ENCODE results near the gene HSD17B10.
A peak's percentile ranks its signal among the peaks of the same experiment; 100 is the strongest.
"Not testable (repeated sequence)": the region's sequence is repeated elsewhere in the genome, so short reads cannot be mapped to it uniquely, and the experiment has no call there.

HSD17B10 gene

GRCh38 chrX:53433651-53434639 lies at the start of gene HSD17B10:
Gene HSD17B10 (minus strand): TSS chrX:53434370. CDS start chrX:53434345, 25 bp downstream.
- peak; percentile 82 for DNase-seq
- H3K4me3 Mint-ChIP-seq = peak within 1 kb of the TSS; percentile 95 to 96
- no peaks in the 10 kb centered on the region for H3K9me3 Mint-ChIP-seq
- peaks cover 2 to 7% of the 10 kb centered on the region in 2 donors for H3K4me1 Mint-ChIP-seq
- H3K27me3 Mint-ChIP-seq = peaks cover 6 to 36% of the 10 kb centered on the region in 2 donors
- H3K36me3 Mint-ChIP-seq = peaks cover 14 to 18% of the 10 kb centered on the region in 2 donors
- H3K27ac Mint-ChIP-seq = peak within 1 kb of the TSS; percentile 97
- peak; percentile 95 to 99 for ATAC-seq (replicated peaks)

GRCh38 chrX:53483416-53483815 lies 49.2 kb upstream of the HSD17B10 start:
- no peak overlapping the region for H3K4me3 Mint-ChIP-seq
- H3K27ac Mint-ChIP-seq = no peak overlapping the region

GRCh38 chrX:53481816-53482465 lies 47.8 kb upstream of the HSD17B10 start:
- Mint-ChIP-seq H3K4me1 (peaks cover 0 to 3% of the 10 kb centered on the region in 2 donors), H3K27ac (no peak overlapping the region), H3K9me3 (no peaks in the 10 kb centered on the region), H3K36me3 (no peaks in the 10 kb centered on the region), H3K4me3 (no peak overlapping the region), H3K27me3 (peaks cover 0 to 26% of the 10 kb centered on the region in 2 donors)
- DNase-seq (peak; percentile 20), ATAC-seq (replicated peaks) (peak; percentile 53 to 73)

More at GRCh38 chrX:53483416-53483815, 49.2 kb upstream of the HSD17B10 start:
- Mint-ChIP-seq H3K4me1 (peaks cover 0 to 3% of the 10 kb centered on the region in 2 donors), H3K27me3 (peaks cover 0 to 24% of the 10 kb centered on the region in 2 donors), H3K9me3 (no peaks in the 10 kb centered on the region), H3K36me3 (no peaks in the 10 kb centered on the region)
- DNase-seq (no peak), ATAC-seq (replicated peaks) (no peak)

- ATAC-seq (replicated peaks) (no peak), DNase-seq (no peak)
- Mint-ChIP-seq H3K36me3 (no peaks in the 10 kb centered on the region), H3K9me3 (no peaks in the 10 kb centered on the region), H3K4me1 (peaks cover 0 to 3% of the 10 kb centered on the region in 2 donors), H3K27me3 (peaks cover 0 to 28% of the 10 kb centered on the region in 2 donors), H3K4me3 (no peak overlapping the region), H3K27ac (no peak overlapping the region)
Observed at GRCh38 chrX:53481093-53481492, 46.9 kb upstream of the HSD17B10 start.

- Mint-ChIP-seq H3K27me3 (peaks cover 0 to 24% of the 10 kb centered on the region in 2 donors), H3K27ac (no peak overlapping the region), H3K36me3 (no peaks in the 10 kb centered on the region), H3K9me3 (no peaks in the 10 kb centered on the region), H3K4me1 (peaks cover 6 to 8% of the 10 kb centered on the region in 2 donors), H3K4me3 (no peak overlapping the region)
- DNase-seq (no peak), ATAC-seq (replicated peaks) (no peak)
Observed at GRCh38 chrX:53479301-53479700, 45.1 kb upstream of the HSD17B10 start.

GRCh38 chrX:53476371-53476770 lies 42.2 kb upstream of the HSD17B10 start:
- Mint-ChIP-seq H3K9me3 (no peaks in the 10 kb centered on the region), H3K36me3 (no peaks in the 10 kb centered on the region), H3K27me3 (peaks cover 14 to 30% of the 10 kb centered on the region in 2 donors), H3K27ac (no peak overlapping the region), H3K4me3 (no peak overlapping the region), H3K4me1 (peaks cover 6 to 8% of the 10 kb centered on the region in 2 donors)
- ATAC-seq (replicated peaks) (no peak), DNase-seq (no peak)

- Mint-ChIP-seq H3K4me3 (no peak overlapping the region), H3K9me3 (no peaks in the 10 kb centered on the region), H3K4me1 (peaks cover 3 to 8% of the 10 kb centered on the region in 2 donors), H3K36me3 (no peaks in the 10 kb centered on the region), H3K27ac (no peak overlapping the region), H3K27me3 (peaks cover 20 to 31% of the 10 kb centered on the region in 2 donors)
- ATAC-seq (replicated peaks) (peak; percentile 63 to 64), DNase-seq (no peak)
Observed at GRCh38 chrX:53474707-53475106, 40.5 kb upstream of the HSD17B10 start.

- no peaks in the 10 kb centered on the region for H3K9me3 Mint-ChIP-seq
- peaks cover 20 to 32% of the 10 kb centered on the region in 2 donors for H3K27me3 Mint-ChIP-seq
- H3K27ac Mint-ChIP-seq = no peak overlapping the region
- ATAC-seq (replicated peaks) (no peak), DNase-seq (no peak)
- H3K36me3 Mint-ChIP-seq = no peaks in the 10 kb centered on the region
- no peak overlapping the region for H3K4me3 Mint-ChIP-seq
- peaks cover 3 to 8% of the 10 kb centered on the region in 2 donors for H3K4me1 Mint-ChIP-seq
Observed at GRCh38 chrX:53471346-53471745, 37.2 kb upstream of the HSD17B10 start.

- H3K27me3 Mint-ChIP-seq = peaks cover 20 to 35% of the 10 kb centered on the region in 2 donors
- not testable (repeated sequence) for H3K4me3 Mint-ChIP-seq; H3K36me3 Mint-ChIP-seq; H3K4me1 Mint-ChIP-seq; H3K9me3 Mint-ChIP-seq; DNase-seq; H3K27ac Mint-ChIP-seq; ATAC-seq (replicated peaks)
Observed at GRCh38 chrX:53468659-53469058, 34.5 kb upstream of the HSD17B10 start.

GRCh38 chrX:53458082-53458481 lies 23.9 kb upstream of the HSD17B10 start:
- H3K4me3 Mint-ChIP-seq = no peak overlapping the region
- H3K9me3 Mint-ChIP-seq = no peaks in the 10 kb centered on the region
- H3K27ac Mint-ChIP-seq = no peak overlapping the region
- no peak for ATAC-seq (replicated peaks)
- H3K27me3 Mint-ChIP-seq = peaks cover 14 to 26% of the 10 kb centered on the region in 2 donors
- no peaks in the 10 kb centered on the region for H3K36me3 Mint-ChIP-seq
- no peak for DNase-seq
- H3K4me1 Mint-ChIP-seq = no peaks in the 10 kb centered on the region

- Mint-ChIP-seq H3K4me3 (no peak overlapping the region), H3K4me1 (no peaks in the 10 kb centered on the region), H3K9me3 (no peaks in the 10 kb centered on the region)
Observed at GRCh38 chrX:53456254-53456653, 22.1 kb upstream of the HSD17B10 start.

GRCh38 chrX:53452812-53453211 lies 18.6 kb upstream of the HSD17B10 start:
- Mint-ChIP-seq H3K27me3 (peaks cover 6 to 21% of the 10 kb centered on the region in 2 donors), H3K4me3 (no peak overlapping the region), H3K36me3 (no peaks in the 10 kb centered on the region), H3K4me1 (no peaks in the 10 kb centered on the region), H3K9me3 (no peaks in the 10 kb centered on the region), H3K27ac (no peak overlapping the region)
- ATAC-seq (replicated peaks) (no peak), DNase-seq (no peak)

More at GRCh38 chrX:53456254-53456653, 22.1 kb upstream of the HSD17B10 start:
- no peaks in the 10 kb centered on the region for H3K36me3 Mint-ChIP-seq
- no peak overlapping the region for H3K27ac Mint-ChIP-seq
- no peak for ATAC-seq (replicated peaks)
- no peak for DNase-seq
- peaks cover 14 to 24% of the 10 kb centered on the region in 2 donors for H3K27me3 Mint-ChIP-seq

GRCh38 chrX:53449632-53450031 lies 15.5 kb upstream of the HSD17B10 start:
- Mint-ChIP-seq H3K27ac (no peak overlapping the region), H3K9me3 (no peaks in the 10 kb centered on the region), H3K27me3 (peaks cover 0 to 10% of the 10 kb centered on the region in 2 donors), H3K4me1 (no peaks in the 10 kb centered on the region), H3K36me3 (no peaks in the 10 kb centered on the region), H3K4me3 (no peak overlapping the region)
- no peak for ATAC-seq (replicated peaks)
- DNase-seq = no peak

GRCh38 chrX:53447441-53447840 lies 13.3 kb upstream of the HSD17B10 start:
- peaks cover 0 to 10% of the 10 kb centered on the region in 2 donors for H3K27me3 Mint-ChIP-seq
- no peak overlapping the region for H3K27ac Mint-ChIP-seq
- no peaks in the 10 kb centered on the region for H3K9me3 Mint-ChIP-seq
- DNase-seq = no peak
- no peaks in the 10 kb centered on the region for H3K36me3 Mint-ChIP-seq
- H3K4me3 Mint-ChIP-seq = no peak overlapping the region
- ATAC-seq (replicated peaks) = no peak
- no peaks in the 10 kb centered on the region for H3K4me1 Mint-ChIP-seq
